GM18873 (cell line): Measurements from ENCODE around the gene SP3.

Experiments used
- ATAC-seq: cut with Tn5 transposase; IDR thresholded peaks from one replicate; pipeline ENCODE4 v1.9.1; 2021; ENCODE audit warnings: mild to moderate bottlenecking, moderate library complexity, moderate number of reproducible peaks; ENCODE audit not compliant: unreplicated experiment, low FRiP score

The SP3 gene

GRCh38 chr2:173865971-173866873, 99.0 kb downstream of the SP3 start:
- ATAC-seq: no peak

GRCh38 chr2:173862612-173863217, 102.5 kb downstream of the SP3 start:
- ATAC-seq: no peak

GRCh38 chr2:173860566-173860965, 104.6 kb downstream of the SP3 start:
- no peak for ATAC-seq

GRCh38 chr2:173860082-173860481, 105.1 kb downstream of the SP3 start:
- ATAC-seq: no peak

- ATAC-seq: no peak
Observed at GRCh38 chr2:173858291-173858731, 106.9 kb downstream of the SP3 start.
